GM12878 (cell line): Measurements from ENCODE around the gene CDC16. TPM values are rescaled to one million over a fixed set of nuclear protein-coding genes. Genes with fewer than 3 reads are reported as not detected.
A peak's percentile ranks its signal among the peaks of the same experiment; 100 is the strongest.

Source experiments
- BCL11A ChIP-seq: IDR thresholded peaks from 2 replicates; pipeline ENCODE4 v1.6.1; 2011; ENCODE audit warnings: low read depth, low read length
- BMI1 ChIP-seq: fragments of 450-650 bp; IDR thresholded peaks from 2 replicates; pipeline ENCODE4 v1.6.1; 2016; ENCODE audit warnings: mild to moderate bottlenecking, moderate library complexity, borderline replicate concordance
- CREM ChIP-seq: IDR thresholded peaks from 2 replicates; pipeline ENCODE4 v1.6.1; 2014; ENCODE audit warnings: antibody characterized with exemption, low read depth
- ELK1 ChIP-seq: IDR thresholded peaks from 2 replicates; pipeline ENCODE4 v1.6.1; 2012; ENCODE audit warnings: low read depth, low read length, improper control_type of control experiment
- ETV6 ChIP-seq, 2 experiments: fragments of 450-650 bp in 1 of 2; IDR thresholded peaks in 1 of 2; conservative IDR thresholded peaks in 1 of 2; 2 replicates each; pipeline ENCODE4 v1.6.1; 2014; ENCODE audit warnings: antibody characterized with exemption in 1 of 2, borderline replicate concordance in 1 of 2, low read depth in 1 of 2, mild to moderate bottlenecking in 1 of 2, moderate library complexity in 1 of 2
- FOS ChIP-seq: IDR thresholded peaks from 3 replicates; pipeline ENCODE4 v1.6.1; 2011; ENCODE audit warnings: borderline replicate concordance; ENCODE audit not compliant: insufficient read length; ENCODE audit errors: extremely low read depth
- FOXK2 ChIP-seq: fragments of 450-650 bp; IDR thresholded peaks from 2 replicates; pipeline ENCODE4 v1.6.1; 2017; ENCODE audit warnings: mild to moderate bottlenecking, moderate library complexity
- HDGF ChIP-seq: fragments of 450-650 bp; IDR thresholded peaks from 2 replicates; pipeline ENCODE4 v1.6.1; 2016; ENCODE audit warnings: antibody characterized with exemption
- IRF4 ChIP-seq: IDR thresholded peaks from 2 replicates; pipeline ENCODE4 v1.6.1; 2011; ENCODE audit warnings: low read depth, low read length
- KDM1A ChIP-seq: fragments of 200-600 bp; sonication (generic); IDR thresholded peaks from 2 replicates; pipeline ENCODE4 v1.6.1; 2016; ENCODE audit warnings: borderline replicate concordance
- NFXL1 ChIP-seq: fragments of 450-650 bp; IDR thresholded peaks from 2 replicates; pipeline ENCODE4 v1.6.1; 2017; ENCODE audit warnings: antibody characterized with exemption, mild to moderate bottlenecking, borderline replicate concordance
- NKRF ChIP-seq: fragments of 450-650 bp; conservative IDR thresholded peaks from 2 replicates; pipeline ENCODE4 v1.6.1; 2017; ENCODE audit warnings: mild to moderate bottlenecking, moderate library complexity
- PAX8 ChIP-seq: fragments of 450-650 bp; IDR thresholded peaks from 2 replicates; pipeline ENCODE4 v1.6.1; 2017; ENCODE audit warnings: mild to moderate bottlenecking, moderate library complexity
- RAD51 ChIP-seq: fragments of 450-650 bp; IDR thresholded peaks from 2 replicates; pipeline ENCODE4 v1.6.1; 2016; ENCODE audit warnings: moderate library complexity, mild to moderate bottlenecking, inconsistent platforms
- RB1 ChIP-seq: fragments of 450-650 bp; formaldehyde crosslinking; IDR thresholded peaks from 2 replicates; pipeline ENCODE4 v1.6.1; 2017; ENCODE audit warnings: mild to moderate bottlenecking, borderline replicate concordance
- SMARCA5 ChIP-seq: fragments of 450-650 bp; IDR thresholded peaks from 2 replicates; pipeline ENCODE4 v1.6.1; 2017; ENCODE audit warnings: mild to moderate bottlenecking
- SREBF2 ChIP-seq: IDR thresholded peaks from 2 replicates; pipeline ENCODE4 v1.6.1; 2012; ENCODE audit warnings: mild to moderate bottlenecking, low read length
- ZBTB11 ChIP-seq: fragments of 450-650 bp; formaldehyde crosslinking; IDR thresholded peaks from 2 replicates; pipeline ENCODE4 v1.5.0; 2022; ENCODE audit warnings: mild to moderate bottlenecking, missing genetic modification characterization
- ZNF274 ChIP-seq: IDR thresholded peaks from one replicate; pipeline ENCODE4 v1.8.0; 2011; ENCODE audit not compliant: insufficient read length, insufficient read depth
- ZZZ3 ChIP-seq: IDR thresholded peaks from 2 replicates; pipeline ENCODE4 v1.6.1; 2011; ENCODE audit warnings: low read depth; ENCODE audit not compliant: control insufficient read depth, insufficient read length
- polyA plus RNA-seq, 11 experiments: library from polyadenylated mRNA; depleted of rRNA in 4 of 11; unstranded in 6 of 11; stranded (reverse) in 5 of 11; fragments of >200 nt; fragmentation: Nextera tagmentation in 4 of 11; fragmentation: Illumina TruSeq in 1 of 11; extraction: Ambion mirVana in 4 of 11; extraction: Trizol in 1 of 11; gene quantifications; 1 replicate in 1 of 11; 2 replicates in 10 of 11; pipeline versions ENCODE4 v1.2.1 to v1.2.3, GENCODE V29; 2011 to 2016; ENCODE audit warnings: inconsistent platforms in 2 of 11, missing spikeins in 2 of 11, low read depth in 1 of 11
- total RNA-seq, 4 experiments: library from RNA; depleted of rRNA in 3 of 4; stranded (reverse); fragments of >200 nt in 3 of 4; fragmentation: Illumina TruSeq in 1 of 4; extraction: Trizol in 1 of 4; gene quantifications; 2 replicates each; pipeline versions ENCODE4 v1.2.1 to v1.2.3, GENCODE V29; 2013 to 2021
- TF ChIP-seq, protein P1 (sequence below): fragments of 450-650 bp; IDR thresholded peaks from 2 replicates; pipeline ENCODE4 v1.6.1; 2018; ENCODE audit warnings: mild to moderate bottlenecking, low read depth, moderate library complexity; ENCODE audit not compliant: partially characterized antibody

Gene CDC16
- total and polyA plus RNA-seq, 10 of the 15 experiments (the other 5 are each of a cell fraction or from before 2014, with no cell fraction given): 15.4 to 92.9 (median 31.4) TPM

DNA sequence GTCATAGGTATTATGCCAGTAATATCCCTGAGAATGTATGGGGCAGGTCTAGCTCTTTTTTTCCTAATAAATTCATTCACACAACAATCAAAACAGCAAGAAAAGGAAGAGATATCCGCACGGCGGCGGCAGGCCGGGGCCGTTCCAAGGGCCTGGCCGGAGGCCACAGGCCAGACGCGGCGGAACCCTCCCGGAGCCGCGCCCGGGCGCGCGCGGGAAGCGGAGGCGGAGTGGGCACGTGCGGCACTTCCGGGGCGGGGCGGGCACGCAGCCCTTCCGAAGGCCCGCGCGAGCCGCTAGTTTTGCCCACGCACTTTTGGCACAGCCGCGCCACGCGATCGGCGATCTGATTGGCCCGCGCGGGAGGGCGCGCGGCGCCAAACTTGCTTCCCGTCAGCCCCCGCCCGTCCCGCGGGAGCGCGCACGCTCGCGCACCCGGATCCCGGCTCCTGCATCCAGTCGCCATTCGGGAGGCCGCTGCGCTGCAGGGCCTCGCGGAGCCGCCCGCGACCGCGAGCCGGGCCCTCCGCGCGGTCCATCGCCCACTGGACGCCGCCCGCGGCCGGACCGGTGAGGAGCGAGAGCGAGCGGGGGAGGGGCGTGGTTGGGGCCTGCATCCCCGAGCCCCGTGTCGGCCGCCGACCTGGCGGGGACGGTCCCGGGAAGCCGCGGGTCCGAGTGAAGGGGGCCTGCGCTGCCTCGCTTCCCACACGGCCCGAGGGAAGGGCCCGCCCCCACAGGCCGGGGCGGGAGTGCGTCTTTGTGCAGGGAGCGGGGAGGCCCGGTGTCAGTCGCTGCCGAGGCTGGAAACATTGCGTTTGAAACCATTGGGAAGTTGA lies 79.6 kb downstream of the CDC16 start, which contains the start of gene CHAMP1 (continued):
- TF ChIP-seq ZBTB11: peak; percentile 75
- 0 out of 2 replicates have a peak, but pooled peaks have one; percentile 16 for TF ChIP-seq IRF4
- no peak for TF ChIP-seq FOXK2
- TF ChIP-seq CREM: peak; percentile 29; the same call in 1 of the 2 replicates
- TF ChIP-seq NFXL1: no peak
- TF ChIP-seq BCL11A: no peak
- peak; percentile 80 for TF ChIP-seq NKRF
- TF ChIP-seq PAX8: no peak
- TF ChIP-seq BMI1: no peak
- no peak for TF ChIP-seq ZZZ3
- TF ChIP-seq, protein P1, sequence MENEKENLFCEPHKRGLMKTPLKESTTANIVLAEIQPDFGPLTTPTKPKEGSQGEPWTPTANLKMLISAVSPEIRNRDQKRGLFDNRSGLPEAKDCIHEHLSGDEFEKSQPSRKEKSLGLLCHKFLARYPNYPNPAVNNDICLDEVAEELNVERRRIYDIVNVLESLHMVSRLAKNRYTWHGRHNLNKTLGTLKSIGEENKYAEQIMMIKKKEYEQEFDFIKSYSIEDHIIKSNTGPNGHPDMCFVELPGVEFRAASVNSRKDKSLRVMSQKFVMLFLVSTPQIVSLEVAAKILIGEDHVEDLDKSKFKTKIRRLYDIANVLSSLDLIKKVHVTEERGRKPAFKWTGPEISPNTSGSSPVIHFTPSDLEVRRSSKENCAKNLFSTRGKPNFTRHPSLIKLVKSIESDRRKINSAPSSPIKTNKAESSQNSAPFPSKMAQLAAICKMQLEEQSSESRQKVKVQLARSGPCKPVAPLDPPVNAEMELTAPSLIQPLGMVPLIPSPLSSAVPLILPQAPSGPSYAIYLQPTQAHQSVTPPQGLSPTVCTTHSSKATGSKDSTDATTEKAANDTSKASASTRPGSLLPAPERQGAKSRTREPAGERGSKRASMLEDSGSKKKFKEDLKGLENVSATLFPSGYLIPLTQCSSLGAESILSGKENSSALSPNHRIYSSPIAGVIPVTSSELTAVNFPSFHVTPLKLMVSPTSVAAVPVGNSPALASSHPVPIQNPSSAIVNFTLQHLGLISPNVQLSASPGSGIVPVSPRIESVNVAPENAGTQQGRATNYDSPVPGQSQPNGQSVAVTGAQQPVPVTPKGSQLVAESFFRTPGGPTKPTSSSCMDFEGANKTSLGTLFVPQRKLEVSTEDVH: no peak
- TF ChIP-seq FOS: no peak
- no peak for TF ChIP-seq KDM1A
- TF ChIP-seq RAD51: no peak
- TF ChIP-seq ZNF274: no peak
- TF ChIP-seq ETV6 (conservative IDR thresholded peaks at IDR 0.05 in 1 of 2, IDR thresholded peaks at IDR 0.05 in 1 of 2; ENCODE audit: borderline replicate concordance in 1 of 2, low read depth in 1 of 2): peak in 1 of 2 experiments; percentile 63; a peak in 1 of 4 replicates
- TF ChIP-seq SMARCA5: peak; percentile 64; the same call in 1 of the 2 replicates
- no peak for TF ChIP-seq SREBF2
- peak; percentile 97 for TF ChIP-seq ELK1
- no peak for TF ChIP-seq HDGF
- peak; percentile 83 for TF ChIP-seq RB1
